Right lobe of liver (tissue), 6 donors: ENCODE measurements around the gene FXYD7. TPM values are rescaled to one million over a fixed set of nuclear protein-coding genes. Genes with fewer than 3 reads are reported as not detected.
"Not testable (repeated sequence)": the region's sequence is repeated elsewhere in the genome, so short reads cannot be mapped to it uniquely, and the experiment has no call there.

Source experiments
- ATAC-seq, 4 donors: fragments of 200-7000 bp; cut with Tn5 transposase; one replicate each; pipeline ENCODE4 v1.9.1; 2020; ENCODE audit warnings: mild to moderate bottlenecking in 4 of 4, moderate library complexity in 4 of 4
- DNase-seq, 3 donors: peaks; one replicate each; pipeline ENCODE4 v3.0.0-alpha.2; 2020
- H3K27ac ChIP-seq, 3 donors: fragments of 200-600 bp; one replicate each; pipeline ENCODE4 v1.8.0; 2022
- H3K27me3 ChIP-seq, 2 donors: fragments of 200-600 bp; one replicate each; pipeline ENCODE4 v1.8.0; 2022
- H3K36me3 ChIP-seq, 4 donors: fragments of 200-600 bp; sonication (generic) in 1 of 4; one replicate each; pipeline versions ENCODE4 v1.5.1 to v1.8.0; 2017 to 2022; ENCODE audit warnings: control low read depth in 1 of 4
- H3K4me1 ChIP-seq, 4 donors: fragments of 200-600 bp; sonication (generic) in 1 of 4; one replicate each; pipeline versions ENCODE4 v1.5.1 to v1.8.0; 2017 to 2022; ENCODE audit warnings: control low read depth in 1 of 4
- H3K4me3 ChIP-seq, 3 donors: fragments of 200-600 bp; one replicate each; pipeline ENCODE4 v1.8.0; 2022
- H3K9me3 ChIP-seq, 4 donors: fragments of 200-600 bp; sonication (generic) in 1 of 4; one replicate each; pipeline versions ENCODE4 v1.5.1 to v1.8.0; 2017 to 2022; ENCODE audit warnings: control low read depth in 1 of 4
- POLR2A ChIP-seq: fragments of 450-650 bp; IDR thresholded peaks from one replicate; pipeline ENCODE4 v1.6.1; 2017; ENCODE audit warnings: antibody characterized with exemption, mild to moderate bottlenecking
- WGBS: methylation state at CpG from one replicate; pipeline ENCODE4 v1.1.6; 2018; ENCODE audit warnings: low coverage, low lambda C conversion rate; ENCODE audit not compliant: insufficient coverage; ENCODE audit errors: missing lambda C conversion rate; 5-methylcytosine and 5-hydroxymethylcytosine counted together
- intact Hi-C, 2 donors: fragments of 100-400 bp; cut with DNase I; formaldehyde crosslinking; loops; one replicate each; pipeline versions ENCODE4 v1.11.2 to v1.14.1; 2022
- total RNA-seq, 6 experiments: library from RNA; depleted of rRNA in 2 of 6; stranded (reverse); fragments of >200 nt in 2 of 6; fragmentation: NEBNext Ultra II Directional in 3 of 6; extraction: Animal tissue kit (Norgen Biotek cat#: 25700) in 3 of 6; gene quantifications; one replicate each; pipeline versions ENCODE4 v1.1.0 to v1.2.4, GENCODE V29; 2016 to 2023
- TF ChIP-seq, protein P1 (sequence below), 4 donors: fragments of 200-600 bp in 3 of 4; fragments of 450-650 bp in 1 of 4; IDR thresholded peaks; one replicate each; pipeline versions ENCODE4 v1.5.1 to v1.8.0; 2016 to 2022; ENCODE audit warnings: antibody characterized with exemption in 4 of 4, mild to moderate bottlenecking in 2 of 4
- donor health status: DM: no; HTN: yes; CAD: no.
- donor health status: DM: no; HTN: no; CAD: no.
- donor health status: DM: no; HTN: no; CAD: no.
- donor health status: DM: no; HTN: yes; CAD: no.
- donor health status: DM: no; HTN: yes; CAD: no.

The FXYD7 gene
- total RNA-seq, 6 experiments from 2014 or later, result 0.49 TPM; not detected in 5

DNA sequence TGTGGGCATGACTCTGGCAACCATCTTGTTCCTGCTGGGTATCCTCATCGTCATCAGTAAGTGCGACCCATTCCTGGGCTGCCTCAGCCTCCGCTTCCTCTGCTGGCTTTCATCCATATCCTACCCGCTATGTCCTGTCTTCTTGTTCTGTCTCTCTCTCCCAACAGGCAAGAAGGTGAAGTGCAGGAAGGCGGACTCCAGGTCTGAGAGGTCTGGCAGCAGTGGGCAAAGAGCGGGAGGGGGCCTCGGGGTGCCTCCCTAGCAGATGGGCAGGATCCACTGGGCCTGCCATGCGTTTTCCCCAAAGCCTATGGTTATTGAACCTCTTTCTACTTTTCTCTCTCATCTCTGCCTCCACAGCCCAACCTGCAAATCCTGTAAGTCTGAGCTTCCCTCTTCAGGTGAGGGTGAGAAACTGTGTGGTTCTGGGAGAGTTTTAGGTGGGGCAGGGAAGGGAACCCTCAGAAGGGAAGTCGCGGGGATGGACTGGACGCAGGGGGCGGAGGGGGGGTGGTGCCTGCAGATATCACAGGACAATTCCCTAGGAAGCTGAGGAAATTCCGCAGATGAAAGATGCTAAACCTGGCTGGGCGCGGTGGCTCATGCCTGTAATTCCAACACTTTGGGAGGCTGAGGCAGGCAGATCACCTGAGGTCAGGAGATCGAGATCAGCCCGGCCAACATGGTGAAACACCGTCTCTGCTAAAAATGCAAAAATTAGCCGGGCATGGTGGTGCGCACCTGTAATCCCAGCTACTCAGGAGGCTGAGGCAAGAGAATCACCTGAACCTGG lies 8.4 kb downstream of the FXYD7 start:
- DNase-seq (no peak), ATAC-seq (no peak)
- H3K27me3 ChIP-seq, result peaks cover 0 to 6% of the 10 kb centered on the region in 2 donors
- TF ChIP-seq POLR2A, result no peak
- TF ChIP-seq, protein P1, sequence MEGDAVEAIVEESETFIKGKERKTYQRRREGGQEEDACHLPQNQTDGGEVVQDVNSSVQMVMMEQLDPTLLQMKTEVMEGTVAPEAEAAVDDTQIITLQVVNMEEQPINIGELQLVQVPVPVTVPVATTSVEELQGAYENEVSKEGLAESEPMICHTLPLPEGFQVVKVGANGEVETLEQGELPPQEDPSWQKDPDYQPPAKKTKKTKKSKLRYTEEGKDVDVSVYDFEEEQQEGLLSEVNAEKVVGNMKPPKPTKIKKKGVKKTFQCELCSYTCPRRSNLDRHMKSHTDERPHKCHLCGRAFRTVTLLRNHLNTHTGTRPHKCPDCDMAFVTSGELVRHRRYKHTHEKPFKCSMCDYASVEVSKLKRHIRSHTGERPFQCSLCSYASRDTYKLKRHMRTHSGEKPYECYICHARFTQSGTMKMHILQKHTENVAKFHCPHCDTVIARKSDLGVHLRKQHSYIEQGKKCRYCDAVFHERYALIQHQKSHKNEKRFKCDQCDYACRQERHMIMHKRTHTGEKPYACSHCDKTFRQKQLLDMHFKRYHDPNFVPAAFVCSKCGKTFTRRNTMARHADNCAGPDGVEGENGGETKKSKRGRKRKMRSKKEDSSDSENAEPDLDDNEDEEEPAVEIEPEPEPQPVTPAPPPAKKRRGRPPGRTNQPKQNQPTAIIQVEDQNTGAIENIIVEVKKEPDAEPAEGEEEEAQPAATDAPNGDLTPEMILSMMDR (IDR thresholded peaks at IDR 0.05), result no peak
- H3K4me1 ChIP-seq, result peaks cover 0 to 7% (median 0%) of the 10 kb centered on the region in 4 donors
- H3K27ac ChIP-seq, result no peak overlapping the region
- H3K4me3 ChIP-seq, result no peak overlapping the region
- H3K9me3 ChIP-seq, result no peaks in the 10 kb centered on the region
- 78% methylated on average over 14 of the region's 20 CpGs for WGBS
- intact Hi-C loops, result no loop called here
- no peaks in the 10 kb centered on the region for H3K36me3 ChIP-seq

DNA sequence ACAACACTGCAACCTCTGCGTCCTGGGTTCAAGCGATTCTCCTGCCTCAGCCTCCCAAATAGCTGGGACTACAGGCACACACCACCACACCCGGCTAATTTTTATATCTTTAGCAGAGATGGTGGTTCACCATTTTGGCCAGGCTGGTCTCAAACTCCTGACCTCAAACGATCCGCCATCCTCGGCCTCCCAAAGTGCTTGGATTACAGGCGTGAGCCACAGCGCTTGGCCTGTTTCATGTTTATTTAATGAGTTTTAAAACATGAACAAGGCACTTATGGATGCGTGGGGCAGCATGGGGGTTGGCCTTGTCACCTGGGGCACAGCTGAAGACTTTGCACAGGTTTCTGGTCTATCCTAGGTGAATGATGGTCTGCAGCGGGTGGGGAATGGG lies 10.1 kb downstream of the FXYD7 start:
- H3K27ac ChIP-seq, H3K27me3 ChIP-seq, ATAC-seq, H3K9me3 ChIP-seq, H3K4me1 ChIP-seq, H3K4me3 ChIP-seq, H3K36me3 ChIP-seq, DNase-seq, intact Hi-C loops: not testable (repeated sequence)
- WGBS, result 60% methylated on average over 8 of the region's 10 CpGs

DNA sequence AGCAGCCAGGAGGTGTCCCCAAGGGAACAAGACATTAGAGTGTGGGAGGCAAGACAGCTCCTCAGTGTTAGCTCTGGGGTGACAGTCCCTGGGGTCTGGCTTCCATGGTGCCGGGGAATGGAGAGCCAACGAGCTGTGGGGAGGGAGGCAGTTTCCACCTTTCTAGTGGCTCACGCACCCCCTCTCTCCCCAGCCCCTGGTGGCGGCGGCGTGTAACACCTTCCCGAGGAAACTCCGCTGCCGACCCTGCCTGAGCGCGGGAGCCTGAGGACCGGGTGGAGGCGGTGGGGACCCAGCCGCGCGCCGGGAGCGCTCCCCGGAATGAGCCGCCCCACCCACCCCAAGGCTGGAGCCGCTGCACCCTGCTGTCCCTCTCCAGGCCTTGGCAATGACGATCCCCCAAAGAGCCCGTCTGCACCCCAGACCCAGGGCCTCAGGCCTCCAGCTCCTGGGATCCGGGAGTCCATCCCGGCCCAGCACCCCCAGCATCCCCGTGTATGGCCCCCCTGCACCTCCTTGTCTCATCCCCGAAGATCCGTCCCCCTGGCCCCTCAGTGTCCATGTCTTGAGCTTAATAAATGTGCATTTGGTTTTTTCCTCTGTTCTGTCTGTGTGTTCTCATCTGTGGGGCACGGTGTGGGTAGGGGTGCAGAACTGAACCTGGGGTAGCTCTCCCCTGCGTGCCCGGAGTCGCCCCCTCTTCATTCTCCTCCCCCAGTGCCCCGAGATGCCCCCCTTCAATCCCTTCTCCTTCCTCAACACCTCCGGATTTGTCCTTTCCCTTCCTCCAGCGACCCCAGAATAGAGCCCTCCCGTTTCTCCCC lies 10.9 kb downstream of the FXYD7 start:
- H3K9me3 ChIP-seq, result no peaks in the 10 kb centered on the region
- H3K27me3 ChIP-seq, result peaks cover 0 to 6% of the 10 kb centered on the region in 2 donors
- H3K4me3 ChIP-seq, result peak overlapping the region; percentile 42 to 52 (median 48)
- peaks cover 0 to 7% (median 0%) of the 10 kb centered on the region in 4 donors for H3K4me1 ChIP-seq
- no peaks in the 10 kb centered on the region for H3K36me3 ChIP-seq
- peak overlapping the region in 2 of 3 donors; percentile 51 to 68 for H3K27ac ChIP-seq
- DNase-seq (peak in 1 of 3 donors; percentile 53), ATAC-seq (peak; percentile 33 to 56 (median 42))
- intact Hi-C loops, result no loop called here
- TF ChIP-seq, protein P1 (IDR thresholded peaks at IDR 0.05), result peak; percentile 33 to 45 (median 38)
- no peak for TF ChIP-seq POLR2A
- WGBS, result 2% methylated on average over 12 of the region's 36 CpGs

DNA sequence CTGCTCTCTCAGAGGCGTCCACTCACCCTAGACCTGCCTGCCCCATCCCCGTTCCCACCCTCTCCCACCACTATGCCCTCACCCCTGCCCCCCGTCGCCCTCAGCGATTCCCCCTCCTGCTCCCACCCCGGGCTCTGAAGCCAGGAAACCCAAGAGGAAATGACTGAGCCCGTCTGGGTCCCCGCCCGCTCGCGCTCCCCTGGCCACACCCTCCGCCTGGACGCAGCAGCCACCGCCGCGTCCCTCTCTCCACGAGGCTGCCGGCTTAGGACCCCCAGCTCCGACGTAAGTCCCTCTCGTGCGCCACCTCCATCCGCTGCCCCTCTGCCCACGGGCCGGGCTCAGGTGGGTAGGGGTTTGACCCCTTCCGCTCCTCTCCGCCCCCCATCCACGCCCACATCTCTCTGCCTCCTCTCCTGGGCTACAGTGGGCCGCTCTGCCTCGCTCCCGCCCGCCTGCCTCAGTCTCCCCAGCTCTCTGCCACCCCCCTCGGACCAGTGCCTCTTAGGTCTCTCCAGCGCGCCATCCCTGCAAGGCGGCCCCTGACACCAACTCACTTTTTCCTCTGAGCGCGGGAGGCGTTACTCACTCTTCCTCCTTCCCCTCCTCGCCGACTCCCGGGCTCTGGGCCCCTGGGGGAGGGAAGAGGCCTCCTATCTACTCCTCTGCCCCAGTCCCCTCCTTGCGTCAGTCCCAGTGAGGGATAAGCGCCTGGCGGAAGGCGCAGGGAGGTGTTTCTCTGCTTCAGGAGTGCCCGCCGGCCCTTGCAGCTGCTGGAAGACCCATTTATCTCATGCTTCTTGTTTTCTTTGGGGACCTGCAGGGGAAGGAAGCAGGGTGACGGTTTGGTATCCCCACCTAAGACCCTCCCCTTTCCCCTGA lies 11.7 kb downstream of the FXYD7 start, which contains the start of gene FXYD5:
Gene FXYD5 (plus strand): TSS at position 211 of the 882 bp plus-strand sequence. CDS start 816 bp downstream, outside the sequence.
- peaks cover 0 to 6% of the 10 kb centered on the region in 2 donors for H3K27me3 ChIP-seq
- 10% methylated on average over 46 of the region's 49 CpGs for WGBS
- peak; percentile 64 to 75 (median 72) for DNase-seq

More for the DNA sequence above, 11.7 kb downstream of the FXYD7 start, which contains the start of gene FXYD5:
- H3K9me3 ChIP-seq, result no peaks in the 10 kb centered on the region
- H3K4me3 ChIP-seq, result peak within 1 kb of the TSS; percentile 42 to 52 (median 48)
- TF ChIP-seq, protein P1 (IDR thresholded peaks at IDR 0.05), result no peak
- peak; percentile 19 for TF ChIP-seq POLR2A
- ATAC-seq, result peak; percentile 80 to 87 (median 82)
- no peaks in the 10 kb centered on the region for H3K36me3 ChIP-seq
- peaks cover 0 to 10% (median 0%) of the 10 kb centered on the region in 4 donors for H3K4me1 ChIP-seq
- intact Hi-C loops, result no loop called here
- peak within 1 kb of the TSS; percentile 26 to 68 (median 51) for H3K27ac ChIP-seq
